ENCODE results near the gene RBM17. TPM values are rescaled to one million over a fixed set of nuclear protein-coding genes. Genes with fewer than 3 reads are reported as not detected.
A peak's percentile ranks its signal among the peaks of the same experiment; 100 is the strongest.
"Not testable (repeated sequence)": the region's sequence is repeated elsewhere in the genome, so short reads cannot be mapped to it uniquely, and the experiment has no call there.

The RBM17 gene
- total RNA-seq, 2 donors from 2014 or later, result 195 to 294 TPM

- H3K36me3 Mint-ChIP-seq, result peaks cover 26% of the 10 kb centered on the region
- H3K27ac Mint-ChIP-seq, result peak overlapping the region in 1 of 2 donors; percentile 76
- H3K27me3 Mint-ChIP-seq, result no peaks in the 10 kb centered on the region
- H3K9me3 Mint-ChIP-seq, result no peaks in the 10 kb centered on the region
- ATAC-seq, result no peak
- H3K4me3 Mint-ChIP-seq, result no peak overlapping the region
- peaks cover 23 to 34% of the 10 kb centered on the region in 2 donors for H3K4me1 Mint-ChIP-seq (ENCODE audit: low read depth in 2 of 2)
- DNase-seq (ENCODE audit: low spot score), result no peak
Measured at GRCh38 chr10:6100370-6100769, 11.5 kb downstream of the RBM17 start.

- no peaks in the 10 kb centered on the region for H3K27me3 Mint-ChIP-seq
- H3K4me1 Mint-ChIP-seq (ENCODE audit: low read depth in 2 of 2), result peaks cover 21 to 32% of the 10 kb centered on the region in 2 donors
- ATAC-seq (no peak), DNase-seq (ENCODE audit: low spot score) (no peak)
- H3K36me3 Mint-ChIP-seq, result peaks cover 31% of the 10 kb centered on the region
- H3K9me3 Mint-ChIP-seq, result no peaks in the 10 kb centered on the region
- no peak overlapping the region for H3K27ac Mint-ChIP-seq
- no peak overlapping the region for H3K4me3 Mint-ChIP-seq
Measured at GRCh38 chr10:6101181-6101580, 12.3 kb downstream of the RBM17 start.

DNA sequence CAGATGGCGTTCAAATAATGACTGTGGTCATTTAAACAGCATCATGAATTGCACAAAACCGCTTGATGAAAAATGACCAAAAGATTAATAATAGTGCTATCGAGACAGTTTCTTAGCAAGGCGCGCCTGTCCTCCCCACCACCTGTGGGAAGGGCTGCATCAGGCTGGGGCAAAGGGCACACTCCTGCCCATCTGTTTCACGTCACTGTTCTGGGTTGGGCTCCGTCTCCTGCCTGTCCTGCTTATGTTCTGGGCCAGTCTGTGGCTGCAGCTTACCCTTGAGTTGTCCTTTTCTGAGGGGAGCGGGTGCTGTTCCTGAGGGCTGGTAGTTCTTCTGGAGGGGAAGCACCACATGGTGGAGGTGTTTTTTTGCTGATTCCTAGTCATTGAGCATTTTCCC is 13.3 kb downstream of the RBM17 start:
- ATAC-seq (no peak), DNase-seq (ENCODE audit: low spot score) (no peak)
- Mint-ChIP-seq H3K27me3 (no peaks in the 10 kb centered on the region), H3K4me3 (no peak overlapping the region), H3K9me3 (no peaks in the 10 kb centered on the region), H3K27ac (no peak overlapping the region), H3K4me1 (ENCODE audit: low read depth in 2 of 2) (peaks cover 17 to 28% of the 10 kb centered on the region in 2 donors), H3K36me3 (peaks cover 34% of the 10 kb centered on the region)

GRCh38 chr10:6103591-6103990 is 14.8 kb downstream of the RBM17 start:
- ATAC-seq (no peak), DNase-seq (ENCODE audit: low spot score) (no peak)
- Mint-ChIP-seq H3K27me3 (no peaks in the 10 kb centered on the region), H3K4me1 (ENCODE audit: low read depth in 2 of 2) (peaks cover 12 to 31% of the 10 kb centered on the region in 2 donors), H3K27ac (peak overlapping the region in 1 of 2 donors; percentile 39), H3K9me3 (no peaks in the 10 kb centered on the region), H3K4me3 (no peak overlapping the region), H3K36me3 (peaks cover 40% of the 10 kb centered on the region)

DNA sequence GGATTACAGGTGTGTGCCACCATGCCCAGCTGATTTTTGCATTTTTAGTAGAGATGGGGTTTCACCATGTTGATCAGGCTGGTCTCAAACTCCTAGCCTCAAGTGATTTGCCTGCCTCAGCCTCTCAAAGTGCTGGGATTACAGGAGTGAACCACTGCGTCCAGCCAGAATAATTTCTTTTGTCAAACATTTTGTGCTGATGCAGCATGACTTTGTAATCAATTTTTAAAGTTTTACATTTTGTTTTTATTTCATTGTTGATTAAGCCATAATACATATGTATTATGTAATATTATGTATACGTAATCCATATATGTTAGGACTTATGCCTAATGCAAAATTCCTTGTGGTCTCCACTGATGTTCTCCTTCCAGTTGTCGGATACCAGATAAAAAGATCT is 18.8 kb downstream of the RBM17 start:
- H3K9me3 Mint-ChIP-seq; H3K4me3 Mint-ChIP-seq; H3K27ac Mint-ChIP-seq; ATAC-seq; DNase-seq (ENCODE audit: low spot score); H3K27me3 Mint-ChIP-seq: not testable (repeated sequence)
- Mint-ChIP-seq H3K4me1 (ENCODE audit: low read depth in 2 of 2) (peaks cover 20 to 33% of the 10 kb centered on the region in 2 donors), H3K36me3 (peaks cover 58% of the 10 kb centered on the region)

- Mint-ChIP-seq H3K4me1 (ENCODE audit: low read depth in 2 of 2) (peaks cover 20 to 32% of the 10 kb centered on the region in 2 donors), H3K27ac (peak overlapping the region in 1 of 2 donors; percentile 84)
Measured at GRCh38 chr10:6108072-6108471, 19.2 kb downstream of the RBM17 start.

GRCh38 chr10:6108631-6109443 is 20.0 kb downstream of the RBM17 start:
- Mint-ChIP-seq H3K27me3 (no peaks in the 10 kb centered on the region), H3K27ac (peak overlapping the region; percentile 1 to 84), H3K36me3 (peaks cover 65% of the 10 kb centered on the region), H3K9me3 (no peaks in the 10 kb centered on the region), H3K4me3 (no peak overlapping the region), H3K4me1 (ENCODE audit: low read depth in 2 of 2) (peaks cover 18 to 31% of the 10 kb centered on the region in 2 donors)
- DNase-seq (ENCODE audit: low spot score), result no peak
- ATAC-seq, result no peak

More at GRCh38 chr10:6108072-6108471, 19.2 kb downstream of the RBM17 start:
- no peak overlapping the region for H3K4me3 Mint-ChIP-seq
- DNase-seq (ENCODE audit: low spot score) (no peak), ATAC-seq (no peak)
- no peaks in the 10 kb centered on the region for H3K27me3 Mint-ChIP-seq
- peaks cover 60% of the 10 kb centered on the region for H3K36me3 Mint-ChIP-seq
- no peaks in the 10 kb centered on the region for H3K9me3 Mint-ChIP-seq

DNA sequence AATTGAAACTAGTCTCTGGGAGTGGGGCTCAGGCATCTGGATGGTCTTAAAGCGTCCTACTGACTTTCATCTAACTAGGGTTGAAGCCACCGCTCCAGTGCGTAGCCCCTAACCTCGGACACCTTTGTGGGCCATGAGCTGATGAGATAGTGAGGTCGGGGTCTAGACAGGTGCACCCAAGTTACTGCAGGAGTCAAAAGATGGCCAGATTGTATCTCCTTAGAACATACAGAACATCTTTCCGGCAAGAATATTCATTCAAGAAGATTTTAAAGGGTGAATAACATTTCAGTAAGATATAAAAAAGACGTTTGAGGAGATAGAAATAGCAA is 20.6 kb downstream of the RBM17 start:
- H3K27ac Mint-ChIP-seq, result peak overlapping the region; percentile 1 to 84
- DNase-seq (ENCODE audit: low spot score) (no peak), ATAC-seq (no peak)
- H3K27me3 Mint-ChIP-seq, result no peaks in the 10 kb centered on the region
- no peaks in the 10 kb centered on the region for H3K9me3 Mint-ChIP-seq
- peaks cover 71% of the 10 kb centered on the region for H3K36me3 Mint-ChIP-seq
- no peak overlapping the region for H3K4me3 Mint-ChIP-seq
- peaks cover 17 to 32% of the 10 kb centered on the region in 2 donors for H3K4me1 Mint-ChIP-seq (ENCODE audit: low read depth in 2 of 2)

GRCh38 chr10:6110136-6110535 is 21.3 kb downstream of the RBM17 start:
- Mint-ChIP-seq H3K27me3 (no peaks in the 10 kb centered on the region), H3K27ac (peak overlapping the region; percentile 1 to 84), H3K9me3 (no peaks in the 10 kb centered on the region), H3K4me1 (ENCODE audit: low read depth in 2 of 2) (peaks cover 17 to 31% of the 10 kb centered on the region in 2 donors), H3K4me3 (no peak overlapping the region), H3K36me3 (peaks cover 69% of the 10 kb centered on the region)
- DNase-seq (ENCODE audit: low spot score) (no peak), ATAC-seq (no peak)

DNA sequence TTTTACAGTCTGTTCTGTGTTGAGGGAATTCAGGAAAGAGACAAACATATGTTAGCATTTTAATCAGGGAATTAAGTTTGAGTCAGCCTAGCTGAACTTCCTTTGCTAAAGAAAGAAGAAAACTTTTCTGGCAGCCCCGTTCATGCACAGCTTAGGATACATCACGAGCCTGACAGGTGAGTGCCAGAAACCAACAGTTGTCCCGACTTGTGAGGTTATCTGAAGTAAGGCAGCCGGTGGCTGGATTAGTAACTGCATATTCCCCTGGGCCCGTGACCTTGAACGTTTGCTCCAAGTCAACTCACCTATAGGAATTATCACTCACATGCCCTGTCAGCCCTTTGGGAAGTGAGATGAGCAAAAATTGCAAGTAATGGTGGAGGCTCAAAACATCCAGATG is 24.1 kb downstream of the RBM17 start:
- DNase-seq (ENCODE audit: low spot score) (no peak), ATAC-seq (no peak)
- no peak overlapping the region for H3K4me3 Mint-ChIP-seq
- H3K27ac Mint-ChIP-seq, result no peak overlapping the region
- no peaks in the 10 kb centered on the region for H3K9me3 Mint-ChIP-seq
- H3K27me3 Mint-ChIP-seq, result no peaks in the 10 kb centered on the region
- H3K36me3 Mint-ChIP-seq, result peaks cover 60% of the 10 kb centered on the region
- H3K4me1 Mint-ChIP-seq (ENCODE audit: low read depth in 2 of 2), result peaks cover 17 to 31% of the 10 kb centered on the region in 2 donors

DNA sequence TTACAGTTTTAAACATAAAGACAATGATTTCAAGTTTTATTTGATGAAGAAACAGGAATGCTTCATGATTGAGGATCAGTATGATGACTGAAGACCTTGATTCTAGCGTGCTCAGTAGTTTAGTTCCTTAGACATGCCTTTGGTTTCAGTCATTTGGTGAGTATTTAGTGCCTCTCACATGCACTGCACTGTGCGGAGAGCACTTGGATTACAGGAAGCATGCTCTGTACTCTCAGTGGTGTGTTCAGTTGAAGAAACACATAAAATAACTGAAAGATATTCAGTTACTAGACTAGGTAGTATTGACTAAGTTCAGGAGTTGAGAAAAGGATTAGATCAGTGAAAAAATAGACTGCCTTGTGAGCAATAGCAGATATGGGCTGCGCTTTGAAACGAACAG is 25.5 kb downstream of the RBM17 start:
- peaks cover 47% of the 10 kb centered on the region for H3K36me3 Mint-ChIP-seq
- H3K27ac Mint-ChIP-seq, result peak overlapping the region; percentile 58 to 70
- peak in 1 of 2 donors; percentile 68 for ATAC-seq

GRCh38 chr10:6114805-6115341 is 26.0 kb downstream of the RBM17 start:
- Mint-ChIP-seq H3K9me3 (no peaks in the 10 kb centered on the region), H3K36me3 (peaks cover 42% of the 10 kb centered on the region), H3K27me3 (no peaks in the 10 kb centered on the region), H3K27ac (peak overlapping the region; percentile 58 to 70), H3K4me1 (ENCODE audit: low read depth in 2 of 2) (peaks cover 5 to 20% of the 10 kb centered on the region in 2 donors), H3K4me3 (no peak overlapping the region)
- DNase-seq (ENCODE audit: low spot score) (no peak), ATAC-seq (peak in 1 of 2 donors; percentile 51)

More for the DNA sequence above, 25.5 kb downstream of the RBM17 start:
- H3K4me3 Mint-ChIP-seq, result no peak overlapping the region
- DNase-seq (ENCODE audit: low spot score), result no peak
- peaks cover 9 to 19% of the 10 kb centered on the region in 2 donors for H3K4me1 Mint-ChIP-seq (ENCODE audit: low read depth in 2 of 2)
- H3K27me3 Mint-ChIP-seq, result no peaks in the 10 kb centered on the region
- no peaks in the 10 kb centered on the region for H3K9me3 Mint-ChIP-seq

GRCh38 chr10:6115411-6115810 is 26.6 kb downstream of the RBM17 start:
- DNase-seq (ENCODE audit: low spot score), result no peak
- Mint-ChIP-seq H3K27ac (no peak overlapping the region), H3K9me3 (no peaks in the 10 kb centered on the region), H3K27me3 (no peaks in the 10 kb centered on the region), H3K36me3 (peaks cover 36% of the 10 kb centered on the region), H3K4me3 (no peak overlapping the region), H3K4me1 (ENCODE audit: low read depth in 2 of 2) (peaks cover 9 to 25% of the 10 kb centered on the region in 2 donors)
- no peak for ATAC-seq

- Mint-ChIP-seq H3K27me3 (no peaks in the 10 kb centered on the region), H3K27ac (no peak overlapping the region), H3K4me1 (ENCODE audit: low read depth in 2 of 2) (peaks cover 13 to 26% of the 10 kb centered on the region in 2 donors), H3K9me3 (no peaks in the 10 kb centered on the region), H3K4me3 (no peak overlapping the region), H3K36me3 (peaks cover 32% of the 10 kb centered on the region)
- no peak for DNase-seq (ENCODE audit: low spot score)
- no peak for ATAC-seq
Measured at GRCh38 chr10:6115824-6116350, 27.1 kb downstream of the RBM17 start.

Data from natural killer cell treated with Interleukin-12 subunit alpha and Interleukin-12 subunit beta and Interleukin-15 and Interleukin-18, amount 100 ng/mL, for 72 hours (primary cell).